HL-60 (cell line): ENCODE data around the gene FH.
A peak's percentile ranks its signal among the peaks of the same experiment; 100 is the strongest.

Source experiments
- DNase-seq, 2 experiments: peaks; one replicate each; pipeline ENCODE4 v3.0.0-alpha.2; 2010 to 2020; ENCODE audit warnings: low read depth in 1 of 2, low spot score in 1 of 2
- H3K27ac ChIP-seq: fragments of 250-450 bp; sonication (Bioruptor Pico); replicated peaks from 2 replicates; pipeline ENCODE4 v1.5.1; 2020; ENCODE audit warnings: mild to moderate bottlenecking, moderate library complexity
- H3K27me3 ChIP-seq: fragments of 250-450 bp; sonication (Bioruptor Pico); 2 replicates; pipeline ENCODE4 v1.5.1; 2021; ENCODE audit warnings: mild to moderate bottlenecking, moderate library complexity; ENCODE audit not compliant: insufficient read depth, poor library complexity, severe bottlenecking
- H3K4me3 ChIP-seq: replicated peaks from 2 replicates; pipeline ENCODE4 v1.5.1; 2011; ENCODE audit warnings: mild to moderate bottlenecking, control low read depth, low read length; ENCODE audit not compliant: insufficient read depth
- CTCF ChIP-seq: IDR thresholded peaks from one replicate; pipeline ENCODE4 v1.5.1; 2011; ENCODE audit warnings: low read length, control low read depth, inconsistent platforms; ENCODE audit not compliant: insufficient read depth
- GABPA ChIP-seq: IDR thresholded peaks from 2 replicates; pipeline ENCODE4 v1.6.1; 2012; ENCODE audit warnings: low read depth
- POLR2AphosphoS5 ChIP-seq: IDR thresholded peaks from 2 replicates; pipeline ENCODE4 v1.6.1; 2012; ENCODE audit warnings: low read depth
- REST ChIP-seq: IDR thresholded peaks from 2 replicates; pipeline ENCODE4 v1.6.1; 2012; ENCODE audit warnings: low read depth; ENCODE audit not compliant: insufficient replicate concordance
- SPI1 ChIP-seq: IDR thresholded peaks from 2 replicates; pipeline ENCODE4 v1.6.1; 2012; ENCODE audit warnings: low read depth, mild to moderate bottlenecking, borderline replicate concordance

Gene FH

GRCh38 chr1:241525026-241525425, 5.5 kb upstream of the FH start:
- TF ChIP-seq SPI1 (no peak), CTCF (no peak), REST (no peak), POLR2AphosphoS5 (no peak), GABPA (no peak)
- DNase-seq: no peak
- Histone ChIP-seq H3K4me3 (no peak overlapping the region), H3K27ac (no peak overlapping the region), H3K27me3 (no peaks in the 10 kb centered on the region)

DNA sequence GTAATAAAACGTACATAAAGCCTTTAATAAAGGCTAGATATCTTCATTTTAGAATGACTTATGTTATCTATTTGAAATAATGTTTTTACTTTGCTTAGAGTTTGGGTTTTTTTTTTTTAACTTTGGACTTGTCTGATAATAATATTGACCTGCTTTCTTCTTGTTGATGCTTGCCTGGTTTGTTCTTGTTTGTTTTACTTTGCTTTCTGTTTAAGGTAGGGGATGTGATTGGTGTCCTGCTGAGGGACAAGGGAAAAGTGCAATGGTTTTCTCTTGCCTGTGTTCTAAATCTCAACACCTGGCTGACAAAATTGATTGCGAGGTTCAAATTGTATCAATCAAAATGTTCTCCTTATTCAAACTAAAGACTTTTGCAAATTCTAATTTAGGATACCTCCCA, 2.2 kb upstream of the FH start:
- TF ChIP-seq SPI1: no peak
- TF ChIP-seq REST: no peak
- no peak for TF ChIP-seq GABPA
- TF ChIP-seq POLR2AphosphoS5: no peak
- no peak for TF ChIP-seq CTCF
- no peak for DNase-seq

GRCh38 chr1:241520080-241520465, 518 bp upstream of the FH start:
- no peak for DNase-seq
- H3K27me3 ChIP-seq: no peaks in the 10 kb centered on the region
- TF ChIP-seq SPI1: 0 out of 2 replicates have a peak, but pooled peaks have one; percentile 19
- no peak for TF ChIP-seq CTCF
- peak overlapping the region; percentile 61 for H3K4me3 ChIP-seq
- peak overlapping the region; percentile 19; the same call in 1 of the 2 replicates for H3K27ac ChIP-seq

More for the DNA sequence above, 2.2 kb upstream of the FH start:
- no peak overlapping the region for H3K27ac ChIP-seq
- H3K27me3 ChIP-seq: no peaks in the 10 kb centered on the region
- no peak overlapping the region for H3K4me3 ChIP-seq

GRCh38 chr1:241518476-241519307, 863 bp downstream of the FH start:
- TF ChIP-seq POLR2AphosphoS5 (no peak), CTCF (no peak), GABPA (no peak), SPI1 (no peak)
- peak in 1 of 2 experiments; percentile 5 for DNase-seq
- Histone ChIP-seq H3K27me3 (no peaks in the 10 kb centered on the region), H3K4me3 (peak overlapping the region; percentile 61), H3K27ac (peak overlapping the region; percentile 76)
